Fibroblast of skin of scalp (primary cell): ENCODE results near the gene AP3B1.
"Not testable (repeated sequence)": the region's sequence is repeated elsewhere in the genome, so short reads cannot be mapped to it uniquely, and the experiment has no call there.

Source experiments
- DNase-seq: peaks from one replicate; pipeline ENCODE4 v3.0.0-alpha.2; 2013

The AP3B1 gene

DNA sequence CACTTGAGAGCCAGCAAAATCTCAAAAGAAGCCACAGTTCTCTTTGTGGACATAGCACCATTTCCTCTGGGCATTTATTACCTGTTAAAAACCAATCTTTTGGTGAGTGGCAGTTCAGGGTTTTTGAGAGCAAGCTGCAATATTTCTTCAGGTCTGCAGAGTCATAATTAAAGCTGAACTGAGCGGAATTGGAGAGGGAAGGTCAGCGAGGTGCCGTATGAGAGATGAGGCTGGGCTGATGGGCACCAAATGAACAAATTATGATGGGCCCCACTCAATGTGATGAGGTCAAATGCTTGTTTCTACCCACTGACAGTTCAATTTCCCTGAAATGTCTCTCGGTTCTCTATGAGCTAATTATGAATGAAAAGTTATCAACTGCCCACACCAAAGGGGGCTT is 231.9 kb downstream of the AP3B1 start:
- DNase-seq, result no peak

GRCh38 chr5:78060421-78060820 is 234.1 kb downstream of the AP3B1 start:
- peak; percentile 79 for DNase-seq

- no peak for DNase-seq
Measured at GRCh38 chr5:78058625-78059024, 235.9 kb downstream of the AP3B1 start.

DNA sequence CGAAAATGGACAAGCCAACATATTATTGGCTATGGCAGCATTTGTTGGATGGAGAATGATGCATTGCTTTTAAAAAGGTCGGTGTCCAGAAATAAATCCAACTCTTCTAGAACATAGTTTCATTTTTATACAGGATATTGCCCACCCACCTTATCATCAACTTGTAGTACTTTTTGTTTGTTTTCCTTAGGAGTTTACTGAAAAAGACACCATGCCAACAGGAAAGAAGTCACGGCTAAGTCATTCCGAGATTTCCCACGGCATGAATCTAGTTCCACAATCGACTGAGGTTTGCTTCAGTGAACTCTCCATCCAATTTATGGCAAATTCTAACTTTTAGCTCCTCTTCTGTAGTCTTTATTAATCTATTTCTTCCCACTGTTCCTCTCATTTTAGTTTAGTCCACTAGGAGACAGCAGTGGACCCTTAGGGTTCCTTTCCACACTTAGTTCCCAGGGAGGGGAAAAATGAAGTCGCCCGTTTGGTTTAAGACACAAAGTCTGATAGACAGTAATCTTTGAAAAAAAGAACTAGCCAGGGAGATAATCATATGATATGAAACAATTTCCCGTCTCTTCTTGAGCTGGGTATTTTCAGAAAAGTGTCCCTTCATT is 237.5 kb downstream of the AP3B1 start:
- no peak for DNase-seq

- DNase-seq, result no peak
Measured at GRCh38 chr5:78056053-78056452, 238.4 kb downstream of the AP3B1 start.

- peak; percentile 20 for DNase-seq
Measured at GRCh38 chr5:78050888-78051287, 243.6 kb downstream of the AP3B1 start.

GRCh38 chr5:78046823-78047222 is 247.7 kb downstream of the AP3B1 start:
- DNase-seq, result not testable (repeated sequence)

- DNase-seq, result no peak
Measured at GRCh38 chr5:78046006-78046405, 248.5 kb downstream of the AP3B1 start.

DNA sequence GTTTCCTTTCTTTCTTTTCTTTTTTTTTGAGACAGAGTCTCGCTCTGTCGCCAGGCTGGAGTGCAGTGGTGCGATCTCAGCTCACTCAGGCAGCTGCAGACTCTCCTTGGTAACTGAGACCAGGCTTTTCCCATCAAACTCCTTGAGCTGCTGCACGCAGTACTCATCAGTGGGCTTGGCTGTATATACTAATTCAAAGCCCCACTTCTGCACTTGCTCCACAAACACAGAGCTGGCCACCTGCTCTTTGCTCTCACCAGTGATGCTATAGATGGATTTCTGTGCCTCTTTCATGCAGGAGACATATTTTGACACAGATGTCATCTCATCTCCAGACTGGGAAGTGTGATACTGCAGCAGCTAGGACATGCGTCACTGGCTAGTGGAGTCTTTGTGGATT is 252.7 kb downstream of the AP3B1 start:
- no peak for DNase-seq

DNA sequence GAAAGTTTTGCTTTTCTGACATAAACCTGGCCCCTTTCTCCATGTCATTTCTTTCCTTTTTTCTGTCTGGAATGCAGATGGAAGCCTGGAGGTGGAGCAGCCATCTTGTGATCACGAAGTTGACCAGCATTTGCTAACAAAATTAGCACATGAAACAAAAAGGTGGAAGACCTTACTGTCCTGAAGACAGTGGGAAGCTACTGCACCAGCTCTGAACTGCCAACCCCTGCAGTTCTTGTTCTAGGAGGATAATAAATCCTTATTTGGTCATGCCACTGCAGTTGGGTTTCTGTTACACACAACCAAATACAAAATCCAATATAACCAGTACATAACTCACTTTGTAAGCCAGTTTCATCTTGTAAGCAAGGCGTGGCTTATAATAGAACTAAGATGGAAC is 269.0 kb downstream of the AP3B1 start:
- no peak for DNase-seq

- DNase-seq, result no peak
Measured at GRCh38 chr5:78019744-78020143, 274.8 kb downstream of the AP3B1 start.

DNA sequence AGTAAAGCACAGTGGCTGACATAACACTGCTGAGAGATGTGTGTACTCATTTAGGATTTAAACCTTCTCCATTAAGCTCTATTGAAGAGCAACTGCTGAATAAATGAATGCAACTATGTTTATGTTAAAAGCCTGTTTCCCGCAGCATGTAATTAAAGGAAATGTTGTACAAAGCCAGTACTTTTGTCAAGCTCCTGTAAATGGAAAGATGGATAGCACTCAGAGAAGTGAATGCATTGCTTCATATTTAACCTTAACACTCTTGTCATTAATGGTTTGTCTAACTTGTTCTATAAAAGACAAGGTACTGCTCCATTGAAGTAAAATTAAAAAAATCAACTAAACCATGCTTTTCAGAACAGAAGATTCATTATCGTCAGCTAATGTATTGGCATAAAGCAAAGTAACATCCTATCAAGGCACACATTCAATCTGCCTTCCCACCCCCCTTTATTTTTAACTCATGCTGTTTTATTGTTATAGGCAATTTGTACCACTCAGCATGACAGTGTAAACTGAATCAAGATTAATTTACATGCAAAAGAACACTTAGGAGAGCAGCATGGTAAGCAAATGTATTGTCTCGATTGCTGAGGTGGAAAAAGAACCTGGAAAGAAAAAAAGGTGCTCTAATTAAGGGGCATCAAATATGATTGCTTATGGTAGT is 277.5 kb downstream of the AP3B1 start:
- no peak for DNase-seq

- DNase-seq, result peak; percentile 77
Measured at GRCh38 chr5:78009937-78010527, 284.5 kb downstream of the AP3B1 start.

GRCh38 chr5:78008356-78008967 is 286.0 kb downstream of the AP3B1 start:
- DNase-seq, result peak; percentile 40

- DNase-seq, result no peak
Measured at GRCh38 chr5:78007233-78007632, 287.3 kb downstream of the AP3B1 start.

- no peak for DNase-seq
Measured at GRCh38 chr5:78006449-78006848, 288.0 kb downstream of the AP3B1 start.

- peak; percentile 19 for DNase-seq
Measured at GRCh38 chr5:78005021-78005785, 289.3 kb downstream of the AP3B1 start.

DNA sequence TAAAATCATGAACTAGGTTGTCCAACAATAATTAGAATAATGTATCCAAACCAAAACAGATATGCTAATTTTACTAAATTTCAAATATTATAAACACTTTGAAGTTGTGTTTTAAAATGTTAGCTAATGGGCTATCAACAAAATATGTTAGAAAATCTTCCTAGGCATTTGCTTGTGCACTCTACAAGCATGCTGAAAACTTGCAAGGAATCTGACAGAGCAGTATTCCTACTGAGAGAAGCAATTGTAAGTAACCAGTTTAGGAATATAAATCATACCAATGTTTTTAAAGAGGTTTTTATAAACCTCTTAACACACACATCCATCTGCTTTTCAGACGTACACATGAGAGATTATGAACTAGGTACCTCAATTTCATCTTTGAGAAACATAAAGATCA is 289.9 kb downstream of the AP3B1 start:
- DNase-seq, result no peak

DNA sequence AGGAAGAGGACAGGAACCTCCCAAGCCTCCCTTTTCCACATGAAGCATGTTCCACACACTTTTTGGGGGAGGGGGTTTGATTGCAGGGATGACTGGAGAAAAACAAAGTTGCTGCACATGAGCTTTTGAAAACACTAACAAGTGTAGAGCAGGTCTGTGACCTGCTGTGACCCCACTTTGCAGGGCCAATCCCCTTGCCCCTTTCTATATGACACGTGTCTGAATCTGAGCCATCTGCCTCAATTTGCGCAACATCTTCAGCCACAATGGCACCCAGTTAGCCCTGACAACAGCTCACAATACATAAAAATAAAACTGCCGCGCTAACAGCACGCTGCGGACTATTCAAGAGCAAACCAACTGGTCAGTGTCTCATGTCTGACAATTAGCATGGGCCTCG is 290.6 kb downstream of the AP3B1 start:
- DNase-seq, result no peak

- no peak for DNase-seq
Measured at GRCh38 chr5:78003450-78003849, 291.0 kb downstream of the AP3B1 start.

DNA sequence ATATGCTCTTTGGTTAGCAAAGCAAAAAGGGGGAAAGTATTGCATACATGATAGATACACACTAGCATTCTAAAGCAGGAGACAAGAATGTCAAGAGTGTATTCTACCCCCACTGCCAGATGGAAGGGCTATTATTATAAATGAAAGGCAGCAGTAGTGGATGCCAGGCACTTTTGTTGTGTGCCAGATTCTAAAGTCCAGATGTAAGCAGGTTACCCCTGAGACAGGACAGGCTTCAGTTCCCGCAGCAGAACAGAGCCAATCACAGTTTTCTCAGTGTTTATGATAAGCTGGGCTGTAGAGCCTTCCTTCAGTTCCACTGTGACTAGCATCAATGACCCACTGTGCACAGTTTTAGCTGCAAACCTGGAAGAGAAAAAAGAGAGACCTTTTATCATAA is 291.8 kb downstream of the AP3B1 start:
- no peak for DNase-seq

- DNase-seq, result no peak
Measured at GRCh38 chr5:78001197-78001596, 293.3 kb downstream of the AP3B1 start.

GRCh38 chr5:78000191-78000590 is 294.3 kb downstream of the AP3B1 start:
- DNase-seq, result no peak
